ENCODE measurements around the gene LYRM4.
A peak's percentile ranks its signal among the peaks of the same experiment; 100 is the strongest.

- no peak for TF ChIP-seq EHMT2 (IDR thresholded peaks at IDR 0.05; ENCODE audit: low read depth)
- TF ChIP-seq CTCF (IDR thresholded peaks at IDR 0.05): 0 out of 3 replicates have a peak, but pooled peaks have one; percentile 13
- TF ChIP-seq HDAC2 (IDR thresholded peaks at IDR 0.05): no peak
- TF ChIP-seq BHLHE40 (IDR thresholded peaks at IDR 0.05; ENCODE audit: low read depth, low read length): no peak
- no peak for TF ChIP-seq POLR2A (IDR thresholded peaks at IDR 0.05; ENCODE audit: low read length)
- TF ChIP-seq RFX5 (IDR thresholded peaks at IDR 0.05): no peak
- TF ChIP-seq JUNB (IDR thresholded peaks at IDR 0.05): no peak
- no peak for TF ChIP-seq REST (IDR thresholded peaks at IDR 0.05)
- TF ChIP-seq USF2 (IDR thresholded peaks at IDR 0.05): no peak
- TF ChIP-seq NR3C1 (IDR thresholded peaks at IDR 0.05): no peak
Measured at GRCh38 chr6:5174756-5175549, 85.8 kb downstream of the LYRM4 start.

All from A549 (cell line).